A549 treated with DMSO at 1 μM for 4 hours (cell line): ENCODE measurements around the gene AURKA. TPM values are rescaled to one million over a fixed set of nuclear protein-coding genes. Genes with fewer than 3 reads are reported as not detected.

Experiments used
- total RNA-seq: library from RNA; stranded (reverse); fragments of 200-300 nt; extraction: Qiagen RNA extraction; gene quantifications from 5 replicates; pipeline ENCODE4 v1.2.3, GENCODE V29; 2022; ENCODE audit warnings: low read depth

AURKA gene
- 102 to 121 TPM (median 119 TPM) in 5 replicates for total RNA-seq

DNA sequence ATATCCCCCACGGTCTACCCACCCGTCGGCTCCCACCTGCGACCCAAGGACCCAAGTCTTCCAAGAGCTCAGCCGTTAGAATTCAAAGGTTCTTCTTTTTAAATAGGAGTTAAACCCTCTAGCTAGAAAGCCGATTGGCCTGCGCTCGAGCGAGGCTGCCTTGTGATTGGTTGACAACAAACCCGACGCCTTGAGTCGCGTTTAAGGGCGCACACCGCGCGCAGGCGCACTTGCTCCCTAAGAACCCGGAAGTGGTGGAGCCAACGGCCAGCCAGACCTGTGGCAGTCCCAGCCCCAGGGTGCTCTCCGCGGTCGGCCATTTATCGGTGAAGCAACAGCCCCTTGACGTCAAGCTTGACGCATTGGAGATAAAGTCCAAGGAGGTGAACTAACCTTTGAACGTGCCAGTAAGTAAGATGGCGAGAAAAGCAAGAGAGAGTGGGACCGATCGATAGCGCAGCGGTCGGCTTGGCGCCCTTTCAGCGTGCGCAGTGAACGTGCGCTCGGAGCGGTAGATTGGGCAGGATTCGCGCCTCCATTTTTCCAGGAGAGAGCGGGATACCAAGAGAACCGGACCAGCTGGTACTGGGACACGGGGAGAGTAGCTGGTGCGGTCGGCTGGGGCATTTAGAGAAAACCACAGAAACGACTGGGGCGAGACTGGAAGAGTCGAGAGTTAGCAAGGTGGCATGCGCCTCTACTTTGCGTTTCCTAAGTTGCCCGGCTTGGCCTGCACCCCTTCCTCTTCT lies at the start of gene AURKA, which contains the start of gene CSTF1:
TSS of gene AURKA (minus strand) at position 84 of the 749 bp plus-strand sequence. CDS start 4,018 bp downstream, outside the sequence.
TSS of gene CSTF1 (plus strand) at position 514 of the 749 bp plus-strand sequence. CDS start 2,908 bp downstream, outside the sequence.

DNA sequence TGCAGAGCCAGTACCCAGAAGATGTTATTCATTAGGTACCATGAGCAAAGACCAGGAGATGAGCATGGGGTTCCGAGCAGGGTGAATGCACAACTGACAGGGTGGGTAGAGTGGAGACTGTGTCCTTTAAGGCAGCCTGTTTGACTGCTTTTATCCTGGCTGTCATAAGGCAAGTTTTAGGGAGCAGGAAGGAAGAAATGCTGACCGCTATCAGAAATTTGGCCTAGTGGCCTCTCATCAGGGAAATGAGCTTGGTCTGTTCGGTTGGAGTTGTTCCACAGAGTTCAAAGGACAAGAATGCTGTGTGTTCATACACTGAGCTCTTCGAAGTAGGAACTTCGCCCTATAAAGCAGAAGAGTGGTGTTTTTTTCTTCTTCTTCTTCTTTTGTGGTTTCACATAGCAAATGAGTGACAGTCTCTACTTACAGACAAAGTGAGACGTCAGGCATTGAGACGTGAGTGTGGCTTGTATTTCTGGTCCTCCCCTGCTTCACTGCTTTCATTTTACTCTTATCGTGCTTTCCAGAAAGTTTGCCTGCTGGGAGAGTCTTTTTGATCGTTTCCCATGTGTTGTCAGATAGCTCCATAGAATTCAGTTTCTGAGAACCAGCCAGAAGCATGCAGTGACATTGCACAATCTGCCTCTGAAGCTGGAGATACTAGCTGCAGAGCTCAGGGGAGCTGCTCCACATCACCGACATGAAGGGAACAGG lies 19.9 kb upstream of the AURKA start, which contains the start of gene CASS4:
TSS of gene CASS4 (plus strand) at position 502 of the 714 bp plus-strand sequence. CDS start at position 701, 199 bp downstream.

DNA sequence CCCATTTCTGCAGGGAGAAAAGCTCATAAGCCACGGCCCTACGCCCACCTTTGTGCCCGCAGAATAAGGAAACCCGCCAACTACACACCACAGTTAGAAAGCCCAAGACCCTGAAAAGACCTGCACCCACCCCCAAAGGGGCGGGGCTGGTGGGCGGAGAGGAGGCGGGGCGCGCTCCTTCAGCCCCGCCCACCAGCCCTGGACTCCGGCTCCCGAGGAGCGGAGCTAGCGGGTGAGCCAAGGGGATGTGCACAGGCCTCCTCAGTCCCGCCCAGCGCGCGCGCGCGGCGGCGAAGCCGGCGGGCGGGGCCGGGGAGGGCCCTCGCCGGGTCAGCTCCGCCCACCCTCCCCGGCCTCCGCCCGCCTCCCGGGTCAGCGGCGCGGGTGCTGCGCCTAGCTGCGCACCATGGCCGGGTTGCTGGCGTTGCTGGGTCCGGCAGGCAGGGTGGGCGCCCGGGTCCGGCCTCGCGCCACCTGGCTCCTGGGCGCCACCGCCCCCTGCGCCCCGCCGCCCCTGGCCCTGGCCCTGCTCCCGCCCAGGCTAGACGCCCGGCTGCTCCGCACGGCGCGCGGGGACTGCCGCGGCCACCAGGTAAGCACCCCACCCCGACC lies 33.3 kb downstream of the AURKA start, which contains the start of gene FAM210B:
TSS of gene FAM210B (plus strand) at position 375 of the 612 bp plus-strand sequence. CDS start at position 407, 32 bp downstream.

Other genes with a start within 250 kb of the AURKA start
- not detected in 5 replicates for gene MC3R, start 143.5 kb downstream of the AURKA start, total RNA-seq
- gene FAM210B, start 33.2 kb downstream of the AURKA start, total RNA-seq, result 10.0 to 12.7 TPM (median 11.6 TPM) in 5 replicates
- 40.7 to 46.6 TPM (median 41.2 TPM) in 5 replicates for gene CSTF1, start 430 bp upstream of the AURKA start, total RNA-seq
- gene CASS4, start 20.0 kb upstream of the AURKA start, total RNA-seq, result 0.05 to 0.06 TPM (median 0.06 TPM) in 3 of 5 replicates, not detected in the others
- 86.0 to 97.0 TPM (median 91.7 TPM) in 5 replicates for gene RTF2, start 76.4 kb upstream of the AURKA start, total RNA-seq
- gene FAM209A, start 132.5 kb upstream of the AURKA start, total RNA-seq, result 0.24 to 0.37 TPM (median 0.28 TPM) in 5 replicates
- gene FAM209B, start 141.0 kb upstream of the AURKA start, total RNA-seq, result 0.30 to 0.62 TPM (median 0.50 TPM) in 4 of 5 replicates, not detected in the other
- gene TFAP2C, start 237.1 kb upstream of the AURKA start, total RNA-seq, result 13.6 to 16.5 TPM (median 15.4 TPM) in 5 replicates